Hematopoietic multipotent progenitor cell treated with erythropoietin and hydrocortisone succinate and interleukin-3 and kit ligand, for 4 days (in vitro differentiated cells): ENCODE results near the gene CRELD2.

ENCODE experiments used
- DNase-seq: peaks from one replicate; pipeline ENCODE4 v3.0.0-alpha.2; 2015

CRELD2 gene

GRCh38 chr22:49889071-49889470, 29.4 kb upstream of the CRELD2 start:
- DNase-seq = no peak

DNA sequence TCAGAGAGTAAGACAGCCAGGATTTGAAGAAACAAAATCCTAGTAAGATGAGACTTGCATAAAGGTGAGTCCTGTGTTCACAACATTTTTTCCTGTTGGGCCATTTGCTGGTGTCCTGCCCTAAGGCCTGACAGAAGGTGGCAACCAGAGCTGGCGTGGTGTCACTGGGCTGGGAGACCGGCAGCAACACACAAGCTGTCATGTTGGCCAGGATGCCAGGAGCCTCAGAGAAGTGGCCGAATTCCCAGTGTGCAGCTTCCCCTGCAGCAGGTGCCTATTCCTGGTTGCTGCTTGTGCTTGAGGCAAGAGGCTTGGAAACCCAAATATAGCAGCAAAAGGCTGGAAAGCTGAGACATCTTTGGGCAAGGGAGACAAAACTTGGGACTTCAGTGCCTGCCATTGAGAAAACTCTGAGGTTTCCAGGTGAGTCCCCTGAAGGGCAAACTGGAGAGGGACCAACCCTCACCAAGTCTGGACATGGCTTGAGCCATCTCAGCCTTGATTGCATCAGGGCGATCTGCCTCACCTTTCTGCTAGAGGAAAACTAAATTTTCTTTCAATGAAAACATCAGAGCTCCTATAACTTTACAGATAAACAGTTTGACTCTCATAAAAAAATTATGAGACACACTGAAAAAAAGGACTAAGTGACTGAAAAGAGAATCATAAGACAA, 26.1 kb upstream of the CRELD2 start:
- DNase-seq = no peak

DNA sequence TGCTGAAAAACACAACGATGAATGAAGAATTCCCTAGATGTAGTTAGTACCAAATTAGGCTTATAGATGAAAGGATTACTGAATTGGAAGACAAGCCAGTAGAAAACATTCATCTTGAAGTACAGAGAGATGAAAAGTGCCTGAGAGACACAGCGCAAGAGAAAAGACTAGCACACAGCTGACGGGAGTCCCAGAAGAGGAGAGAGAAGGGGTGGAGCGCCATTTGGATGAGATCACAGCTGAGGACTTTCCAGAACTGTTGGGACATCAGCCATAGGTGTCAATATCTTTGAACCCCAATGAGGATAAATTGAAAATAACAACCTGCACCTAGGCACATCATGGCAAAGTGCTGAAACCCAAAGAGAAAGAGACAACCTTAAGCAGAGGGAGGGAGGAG, 25.4 kb upstream of the CRELD2 start:
- DNase-seq = no peak

GRCh38 chr22:49894322-49895054, 23.9 kb upstream of the CRELD2 start:
- DNase-seq = no peak

GRCh38 chr22:49896201-49896600, 22.2 kb upstream of the CRELD2 start:
- DNase-seq = no peak

- no peak for DNase-seq
These were observed 21.3 kb upstream of the CRELD2 start for GRCh38 chr22:49897015-49897684.

- no peak for DNase-seq
These were observed 18.9 kb upstream of the CRELD2 start for GRCh38 chr22:49899530-49899929.

DNA sequence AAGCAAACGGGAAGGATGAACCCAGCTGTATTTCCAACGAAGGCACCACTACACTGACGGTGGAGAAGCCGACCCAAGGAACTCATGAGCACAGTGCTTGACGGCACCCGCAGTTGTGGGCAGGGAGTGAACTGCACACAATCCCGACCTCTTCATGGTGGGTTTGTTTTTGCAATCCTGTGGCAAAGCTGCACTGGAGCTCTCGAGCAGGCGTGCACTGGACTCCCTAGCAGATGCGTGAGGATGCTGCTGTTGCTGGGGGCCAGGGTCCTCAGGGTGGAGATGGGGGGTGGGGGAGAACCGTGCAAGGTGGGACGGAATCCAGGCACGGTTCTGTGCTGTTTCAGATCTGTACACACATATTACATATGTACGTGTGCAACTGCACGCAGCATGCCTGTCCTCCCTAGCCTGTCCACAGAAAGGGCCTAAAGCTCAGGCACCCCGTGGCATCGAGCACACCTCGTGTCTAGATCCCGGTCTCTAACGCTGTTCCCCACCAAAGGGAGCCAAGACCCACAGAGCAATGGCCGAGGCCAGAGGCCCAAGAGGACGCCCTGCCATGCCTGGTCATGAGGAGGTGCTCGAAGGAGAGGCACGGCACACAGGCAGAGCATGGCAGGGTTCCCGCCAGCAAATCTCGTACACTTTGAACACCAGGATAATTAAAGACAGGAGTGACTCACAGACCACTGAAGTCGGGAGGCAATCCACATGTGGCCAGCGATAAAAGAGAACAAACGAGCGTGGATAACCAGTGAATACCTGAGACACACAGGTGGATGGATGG, 17.8 kb upstream of the CRELD2 start:
- no peak for DNase-seq

DNA sequence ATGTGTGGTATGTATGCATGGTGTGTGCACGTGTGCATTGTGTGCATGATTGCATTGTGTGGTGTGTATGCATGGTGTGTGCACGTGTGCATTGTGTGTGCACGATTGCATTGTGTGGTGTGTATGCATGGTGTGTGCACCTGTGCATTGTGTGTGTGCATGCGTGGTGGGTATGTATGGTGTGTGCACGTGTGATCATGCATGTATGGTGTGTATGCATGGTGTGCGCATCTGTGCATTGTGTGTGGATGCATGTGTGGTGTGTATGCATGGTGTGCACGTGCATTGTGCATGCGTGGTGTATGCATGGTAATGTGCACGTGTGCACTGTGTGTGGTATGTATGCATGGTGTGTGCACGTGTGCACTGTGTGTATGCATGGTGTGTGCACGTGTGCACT, 17.0 kb upstream of the CRELD2 start:
- no peak for DNase-seq

DNA sequence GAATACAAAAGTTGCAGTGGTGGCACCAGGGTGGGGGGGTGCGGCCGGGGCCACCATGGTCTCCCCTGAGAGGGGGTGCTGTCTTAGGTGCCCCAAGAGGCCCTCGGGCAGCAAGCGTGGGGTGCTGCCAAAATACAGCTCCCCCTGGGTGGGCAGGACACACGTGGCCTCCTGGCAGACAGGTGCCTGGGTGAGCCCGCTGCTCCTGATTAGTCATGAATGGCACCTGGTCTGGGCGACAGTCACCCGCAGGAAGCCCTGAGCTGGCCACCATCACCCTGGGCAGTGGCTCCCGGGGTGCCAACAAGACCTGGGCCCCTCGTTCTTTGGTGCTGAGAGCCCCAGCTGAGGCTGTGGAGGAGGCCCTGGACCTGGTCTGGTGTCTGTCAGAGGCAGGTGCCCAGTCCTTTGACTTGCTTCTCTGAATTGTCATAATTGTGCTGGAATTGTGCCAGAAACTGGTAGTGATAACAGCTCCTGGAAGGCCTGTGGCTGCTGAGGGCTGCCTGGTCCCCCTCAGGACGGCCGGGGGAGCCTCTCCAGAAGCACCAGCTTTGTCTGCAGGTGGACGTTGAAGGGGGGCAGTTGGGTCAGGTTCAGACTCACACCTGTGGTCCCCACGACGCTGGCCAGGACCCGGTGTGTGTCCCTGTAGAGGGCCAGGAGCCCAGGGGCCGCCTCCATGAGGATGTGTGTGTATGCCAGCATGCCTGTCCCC, 15.0 kb upstream of the CRELD2 start:
- peak; percentile 74 for DNase-seq

- DNase-seq = no peak
These were observed 14.4 kb upstream of the CRELD2 start for GRCh38 chr22:49904040-49904369.

DNA sequence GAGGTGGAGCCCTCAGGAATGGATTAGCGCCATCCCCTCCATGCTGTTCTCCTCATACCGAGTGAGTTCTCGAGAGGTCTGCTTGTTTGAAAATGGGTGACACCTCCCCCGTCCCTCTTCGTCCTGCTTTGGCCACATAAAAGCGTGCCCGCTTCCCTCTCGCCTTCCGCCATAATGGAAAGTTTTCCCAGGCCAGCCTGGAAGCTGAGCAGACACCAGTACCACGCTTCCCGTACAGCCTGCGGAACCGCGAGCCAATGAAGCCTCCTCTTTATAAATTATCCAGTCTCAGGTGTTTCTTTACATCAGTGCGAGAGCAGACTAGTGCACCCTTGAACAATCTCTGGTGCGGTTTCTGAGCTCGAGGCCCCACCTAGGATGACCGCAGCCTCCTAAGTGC, 13.0 kb upstream of the CRELD2 start:
- no peak for DNase-seq

- no peak for DNase-seq
These were observed 12.2 kb upstream of the CRELD2 start for GRCh38 chr22:49906071-49906798.

GRCh38 chr22:49906799-49907290, 11.6 kb upstream of the CRELD2 start:
- DNase-seq = no peak

DNA sequence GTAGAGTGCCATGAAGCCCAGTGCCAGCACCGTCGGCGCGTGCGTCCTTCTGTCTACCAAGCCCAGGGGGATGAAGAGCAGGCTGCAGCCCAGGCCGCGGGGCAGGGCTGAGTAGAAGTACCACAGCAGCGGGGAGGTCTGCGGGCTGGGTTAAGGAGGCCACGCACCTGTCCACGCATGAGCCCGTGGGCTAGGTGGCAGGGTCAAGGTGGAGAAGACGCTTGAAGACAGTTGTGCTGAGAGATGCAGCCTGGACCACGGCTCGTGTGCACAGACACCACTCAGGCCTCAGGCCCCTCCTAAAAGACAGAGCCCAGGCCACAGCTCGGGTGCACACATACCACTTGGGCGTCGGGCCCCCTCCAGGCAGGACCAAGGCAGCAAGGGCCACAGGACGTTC, 10.6 kb upstream of the CRELD2 start:
- no peak for DNase-seq

GRCh38 chr22:49909476-49910205, 8.8 kb upstream of the CRELD2 start:
- DNase-seq = no peak

GRCh38 chr22:49910229-49911155, 7.9 kb upstream of the CRELD2 start:
- no peak for DNase-seq

GRCh38 chr22:49911881-49912625, 6.4 kb upstream of the CRELD2 start:
- DNase-seq = no peak

GRCh38 chr22:49913026-49913425, 5.4 kb upstream of the CRELD2 start:
- DNase-seq = no peak
